Measurements from ENCODE around the gene CACNA1E.

DNA sequence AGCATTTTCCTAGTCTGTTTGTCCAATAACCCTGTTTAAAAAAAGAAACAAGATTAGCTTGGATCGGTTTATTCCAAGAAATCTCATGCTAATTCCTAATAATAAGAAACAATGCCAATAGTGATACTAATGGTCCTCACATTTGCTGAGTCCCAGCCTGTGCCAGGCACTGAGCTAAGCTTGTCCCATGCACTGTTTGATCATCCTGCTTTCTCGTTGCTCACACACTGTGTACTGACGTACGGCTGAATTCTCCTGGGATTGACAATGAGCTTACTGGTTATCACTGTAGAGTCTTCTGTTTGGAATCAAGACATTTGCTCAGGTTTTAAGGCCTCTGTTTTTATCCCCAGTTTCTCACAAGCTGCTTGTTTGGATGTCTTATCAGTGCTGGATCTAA lies 71.1 kb downstream of the CACNA1E start:
- TF ChIP-seq, protein P1, sequence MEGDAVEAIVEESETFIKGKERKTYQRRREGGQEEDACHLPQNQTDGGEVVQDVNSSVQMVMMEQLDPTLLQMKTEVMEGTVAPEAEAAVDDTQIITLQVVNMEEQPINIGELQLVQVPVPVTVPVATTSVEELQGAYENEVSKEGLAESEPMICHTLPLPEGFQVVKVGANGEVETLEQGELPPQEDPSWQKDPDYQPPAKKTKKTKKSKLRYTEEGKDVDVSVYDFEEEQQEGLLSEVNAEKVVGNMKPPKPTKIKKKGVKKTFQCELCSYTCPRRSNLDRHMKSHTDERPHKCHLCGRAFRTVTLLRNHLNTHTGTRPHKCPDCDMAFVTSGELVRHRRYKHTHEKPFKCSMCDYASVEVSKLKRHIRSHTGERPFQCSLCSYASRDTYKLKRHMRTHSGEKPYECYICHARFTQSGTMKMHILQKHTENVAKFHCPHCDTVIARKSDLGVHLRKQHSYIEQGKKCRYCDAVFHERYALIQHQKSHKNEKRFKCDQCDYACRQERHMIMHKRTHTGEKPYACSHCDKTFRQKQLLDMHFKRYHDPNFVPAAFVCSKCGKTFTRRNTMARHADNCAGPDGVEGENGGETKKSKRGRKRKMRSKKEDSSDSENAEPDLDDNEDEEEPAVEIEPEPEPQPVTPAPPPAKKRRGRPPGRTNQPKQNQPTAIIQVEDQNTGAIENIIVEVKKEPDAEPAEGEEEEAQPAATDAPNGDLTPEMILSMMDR (IDR thresholded peaks at IDR 0.05 in 4 of 5, conservative IDR thresholded peaks at IDR 0.05 in 1 of 5): no peak
- TF ChIP-seq POLR2A (IDR thresholded peaks at IDR 0.05): no peak

All from gastrocnemius medialis (tissue), 4 donors.